Measurements from ENCODE around the gene HOMER2.
A peak's percentile ranks its signal among the peaks of the same experiment; 100 is the strongest.
"Not testable (repeated sequence)": the region's sequence is repeated elsewhere in the genome, so short reads cannot be mapped to it uniquely, and the experiment has no call there.

Gene HOMER2

DNA sequence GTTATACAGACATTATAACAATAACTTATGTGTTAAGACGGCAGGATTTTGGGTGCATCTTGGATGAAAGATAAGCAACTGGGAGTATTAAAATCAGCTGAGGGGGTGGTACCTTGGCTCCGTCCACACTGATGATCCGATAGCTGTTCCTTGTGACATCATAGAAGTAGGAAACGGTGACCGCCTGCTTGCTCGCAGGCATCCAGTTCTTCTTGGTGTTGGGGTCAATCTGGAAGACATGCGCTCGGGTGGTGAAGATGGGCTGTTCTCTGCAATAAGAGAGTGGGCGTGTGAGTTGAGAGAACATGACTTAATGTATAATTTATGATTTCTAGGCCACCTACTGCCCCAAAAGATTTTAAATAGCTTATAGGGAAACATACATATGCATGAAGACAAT, 59.9 kb downstream of the HOMER2 start:
- DNase-seq: no peak

DNA sequence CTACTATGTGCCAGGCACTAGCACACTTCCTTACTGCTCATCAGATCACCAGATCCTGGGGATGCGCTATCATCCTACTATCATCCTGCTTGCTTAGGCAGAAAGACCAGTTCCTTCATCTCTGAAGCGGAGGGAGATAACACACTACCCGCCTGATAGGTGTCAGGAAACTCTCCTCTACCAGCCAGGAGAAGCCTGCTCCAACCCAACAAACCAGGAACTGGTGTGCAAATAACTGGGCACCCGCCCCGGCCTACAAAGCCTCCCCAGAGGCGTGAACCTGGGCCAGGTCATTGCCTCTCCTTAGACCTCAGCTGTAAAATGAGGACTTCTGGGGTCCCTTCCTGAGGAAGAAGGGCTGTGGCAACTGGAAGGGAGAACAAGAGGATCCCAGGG, 61.5 kb downstream of the HOMER2 start:
- DNase-seq: no peak

GRCh38 chr15:82890338-82890994, 62.1 kb downstream of the HOMER2 start:
- peak; percentile 80 for DNase-seq

GRCh38 chr15:82882273-82882928, 70.1 kb downstream of the HOMER2 start:
- no peak for DNase-seq

GRCh38 chr15:82881747-82882146, 70.8 kb downstream of the HOMER2 start:
- no peak for DNase-seq

DNA sequence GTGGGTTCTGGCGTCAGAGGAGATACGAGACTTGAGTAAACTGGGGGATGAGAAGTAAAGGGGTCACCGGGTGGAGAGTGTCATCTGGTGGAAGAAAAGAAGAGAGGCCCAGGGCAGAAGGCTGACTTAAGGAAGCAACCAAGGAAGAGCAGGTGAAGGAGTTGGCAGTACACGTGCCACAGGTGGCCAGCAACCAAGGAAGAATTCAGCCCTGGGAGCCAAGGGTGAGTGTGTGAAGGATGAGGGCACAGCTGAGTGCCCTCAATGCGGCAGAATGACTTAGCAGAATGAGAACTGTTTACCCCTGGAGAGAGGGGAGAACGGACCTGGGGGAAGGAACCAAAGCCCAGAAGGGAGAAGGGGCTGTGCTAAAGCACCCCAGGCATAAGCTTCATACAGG, 71.8 kb downstream of the HOMER2 start:
- DNase-seq: no peak

DNA sequence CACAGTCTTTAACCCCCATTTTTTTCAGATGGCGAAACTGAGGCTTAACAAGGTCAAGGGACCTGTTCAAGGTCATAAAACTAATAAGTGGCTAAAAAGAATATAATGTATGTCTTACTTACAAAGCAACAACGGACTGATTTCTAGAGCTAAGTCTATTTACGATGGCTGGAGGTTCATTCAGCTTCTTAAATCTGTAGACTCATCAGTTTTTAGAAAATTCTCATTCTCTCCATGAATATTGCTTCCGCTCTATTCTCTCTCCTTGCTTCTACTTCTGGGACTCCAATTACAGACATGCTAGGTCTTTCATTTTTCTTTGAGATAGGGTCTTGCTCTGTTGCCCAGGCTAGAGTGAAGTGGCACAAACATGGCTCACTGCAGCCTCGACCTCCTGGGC, 74.2 kb downstream of the HOMER2 start:
- DNase-seq: no peak

- no peak for DNase-seq
Observed at GRCh38 chr15:82877825-82878224, 74.7 kb downstream of the HOMER2 start.

DNA sequence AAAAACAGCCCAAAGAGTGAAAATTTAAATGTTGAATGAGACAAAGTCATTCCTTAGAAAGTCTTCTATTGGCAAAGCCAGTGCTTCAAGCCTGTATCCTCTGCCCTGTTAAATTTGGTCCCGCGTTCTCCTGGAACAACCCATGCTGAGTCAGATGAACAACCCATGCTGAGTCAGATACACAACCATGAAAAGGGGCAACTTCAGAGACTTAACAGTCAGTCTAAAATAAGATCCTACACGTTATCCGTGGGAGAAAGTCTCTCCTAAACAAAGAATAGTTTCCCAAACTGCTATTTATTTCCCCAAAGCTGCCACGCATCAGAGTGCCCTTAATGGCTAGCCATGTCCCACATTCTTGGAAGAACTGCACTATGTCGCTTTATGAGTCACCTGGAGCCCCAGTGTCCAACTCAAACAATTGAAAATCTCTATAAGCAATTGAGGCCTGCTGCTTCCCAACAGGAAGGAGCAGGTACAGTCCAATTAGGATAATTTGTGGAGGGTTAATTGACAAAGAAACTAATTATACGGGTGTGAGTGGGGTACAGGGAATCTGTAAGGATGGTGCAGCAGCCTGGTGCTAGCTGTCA, 77.0 kb downstream of the HOMER2 start:
- DNase-seq: no peak

GRCh38 chr15:82874961-82875360, 77.6 kb downstream of the HOMER2 start:
- no peak for DNase-seq

GRCh38 chr15:82874267-82874666, 78.3 kb downstream of the HOMER2 start:
- DNase-seq: no peak

DNA sequence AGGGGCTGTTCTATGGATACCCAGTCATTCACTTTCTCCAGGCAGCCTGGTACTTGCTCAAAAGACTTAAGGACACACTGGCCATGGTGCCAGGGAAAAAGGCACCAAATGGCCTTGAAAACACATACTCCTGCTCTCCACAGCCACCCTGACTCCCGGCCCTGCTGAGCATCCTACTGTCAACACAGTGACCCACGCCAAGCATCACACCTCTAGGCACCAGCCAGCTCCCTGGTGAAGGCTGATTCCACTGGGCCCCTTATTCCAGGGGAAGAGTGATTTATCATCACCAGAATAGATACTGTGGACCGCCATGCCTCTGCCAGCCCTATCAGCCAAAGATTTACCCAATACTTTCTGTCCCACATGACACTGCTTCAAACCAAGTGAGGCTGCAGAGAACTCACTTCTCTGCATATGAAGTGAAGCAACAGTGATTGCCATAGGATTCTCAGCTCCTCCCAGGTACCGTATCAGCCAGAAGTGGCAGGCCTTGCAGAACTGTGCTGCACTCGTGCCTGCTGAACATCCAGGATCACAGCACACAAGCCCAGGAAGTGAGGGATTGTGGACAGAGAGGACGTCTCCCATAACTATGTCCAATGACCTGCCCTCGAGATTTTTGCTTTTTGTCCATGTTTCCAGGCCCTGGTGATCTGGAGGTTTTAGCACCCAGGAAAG, 79.4 kb downstream of the HOMER2 start:
- DNase-seq: no peak

- no peak for DNase-seq
Observed at GRCh38 chr15:82871832-82872484, 80.6 kb downstream of the HOMER2 start.

DNA sequence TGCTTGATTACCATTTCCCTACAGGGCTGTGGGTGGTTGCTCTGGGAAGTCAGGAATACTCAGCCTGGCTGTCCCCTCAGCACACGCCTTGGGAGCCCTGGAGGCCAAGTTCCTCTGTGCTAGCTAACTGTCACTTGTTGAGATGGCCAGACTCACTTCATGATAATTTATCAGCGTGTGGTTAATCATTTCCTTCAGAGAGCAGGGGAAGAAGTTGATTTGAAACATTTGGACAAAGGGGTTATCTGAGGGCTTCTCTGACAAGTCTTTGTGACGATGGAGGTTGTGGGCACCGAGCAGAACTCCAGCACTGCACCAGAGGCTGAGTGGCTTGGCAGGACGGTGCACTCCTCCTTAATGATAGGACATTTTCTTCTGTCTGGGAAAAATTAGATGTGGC, 81.2 kb downstream of the HOMER2 start:
- DNase-seq: peak; percentile 83

DNA sequence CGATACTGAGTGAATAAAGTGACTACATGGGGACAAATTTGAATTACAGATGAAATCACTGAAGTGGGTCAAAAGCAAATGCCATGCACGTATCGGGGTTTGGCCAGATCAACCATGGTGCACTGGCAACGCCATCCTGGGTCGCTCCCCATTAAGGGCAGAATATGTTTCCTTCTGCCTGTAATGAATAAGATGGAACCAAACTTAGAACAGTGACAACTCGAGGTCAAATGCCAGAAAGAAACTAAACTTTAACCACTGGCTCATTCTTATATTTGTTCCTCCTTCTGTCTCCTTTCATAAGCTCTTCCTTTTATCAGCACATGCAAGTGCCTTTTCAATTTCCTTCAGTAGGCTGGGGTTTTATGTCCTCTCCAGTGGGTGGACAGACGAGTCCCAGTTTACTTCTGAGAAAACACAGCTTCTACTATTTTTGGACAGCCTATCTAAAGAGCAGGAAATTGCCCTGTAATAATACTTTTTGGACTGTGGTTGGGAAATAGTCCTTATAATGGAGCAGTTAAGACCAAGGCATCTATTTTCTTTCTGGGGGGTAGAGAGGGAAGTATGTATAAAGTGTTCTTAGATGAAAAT, 81.7 kb downstream of the HOMER2 start:
- DNase-seq: peak; percentile 61

DNA sequence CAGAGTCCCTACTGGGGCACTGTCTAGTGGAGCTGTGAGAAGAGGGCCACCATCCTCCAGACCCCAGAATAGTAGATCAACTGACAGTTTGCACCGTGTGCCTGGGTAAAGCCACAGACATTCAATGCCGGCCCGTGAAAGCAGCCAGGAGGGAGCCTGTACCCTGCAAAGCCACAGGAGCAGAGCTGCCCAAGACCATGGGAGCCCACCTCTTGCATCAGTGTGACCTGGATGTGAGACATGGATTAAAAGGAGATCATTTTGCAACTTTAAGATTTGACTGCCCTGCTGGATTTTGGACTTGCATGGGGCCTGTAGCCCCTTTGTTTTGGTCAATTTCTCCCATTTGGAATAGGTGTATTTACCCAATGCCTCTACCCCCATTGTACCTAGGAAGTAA, 86.5 kb downstream of the HOMER2 start:
- not testable (repeated sequence) for DNase-seq

DNA sequence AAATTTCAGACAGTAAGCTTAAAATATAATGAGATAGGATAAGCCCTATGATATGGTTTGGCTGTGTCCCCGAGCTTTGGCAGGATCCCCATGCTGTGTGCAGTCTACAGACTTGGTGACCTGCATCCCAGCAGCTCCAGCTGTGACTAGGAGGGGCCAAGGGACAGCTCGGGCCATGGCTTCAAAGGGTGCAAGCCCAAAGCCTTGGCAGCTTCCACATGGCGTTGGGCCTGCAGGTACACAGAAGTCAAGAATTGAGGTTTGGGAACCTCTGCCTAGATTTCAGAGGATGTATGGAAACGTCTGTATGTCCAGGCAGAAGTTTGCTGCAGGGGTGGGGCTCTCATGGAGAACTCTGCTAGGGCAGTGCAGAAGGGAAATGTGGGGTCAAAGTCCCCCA, 86.9 kb downstream of the HOMER2 start:
- DNase-seq: not testable (repeated sequence)

- DNase-seq: no peak
Observed at GRCh38 chr15:82864967-82865366, 87.6 kb downstream of the HOMER2 start.

GRCh38 chr15:82862886-82863285, 89.6 kb downstream of the HOMER2 start:
- no peak for DNase-seq

GRCh38 chr15:82858932-82859331, 93.6 kb downstream of the HOMER2 start:
- DNase-seq: no peak

- DNase-seq: no peak
Observed at GRCh38 chr15:82856397-82857170, 95.9 kb downstream of the HOMER2 start.
